NCI-H2227 (cell line): ENCODE measurements around the gene PRICKLE2.
A peak's percentile ranks its signal among the peaks of the same experiment; 100 is the strongest.

Experiments
- DNase-seq: peaks from one replicate; lab custom pipeline; 2025; ENCODE audit not compliant: unreplicated experiment; lab: John Stamatoyannopoulos, UW

Gene PRICKLE2

DNA sequence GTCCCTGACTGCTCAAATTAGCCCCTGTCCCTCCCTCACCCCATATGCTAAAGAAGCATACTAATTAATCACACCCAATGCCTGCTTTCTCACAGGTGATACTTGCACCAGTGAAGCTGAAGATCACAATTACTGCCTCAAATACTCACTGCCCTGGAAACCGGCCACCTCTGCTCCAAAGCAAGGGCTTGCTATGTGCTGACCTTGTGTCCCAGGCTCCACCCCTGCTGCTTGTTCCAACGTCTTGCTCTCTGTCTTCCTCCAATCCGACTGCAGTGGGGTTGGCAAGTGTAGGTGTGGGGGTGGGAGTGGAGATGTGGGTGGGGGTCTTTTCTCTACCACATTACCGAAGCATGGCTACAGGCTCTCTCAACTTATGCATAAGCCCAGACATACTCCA lies 146.3 kb downstream of the PRICKLE2 start:
- DNase-seq = no peak

- DNase-seq = no peak
These were observed 150.2 kb downstream of the PRICKLE2 start for GRCh38 chr3:64074895-64075679.

GRCh38 chr3:64074060-64074459 lies 151.2 kb downstream of the PRICKLE2 start:
- DNase-seq = no peak

DNA sequence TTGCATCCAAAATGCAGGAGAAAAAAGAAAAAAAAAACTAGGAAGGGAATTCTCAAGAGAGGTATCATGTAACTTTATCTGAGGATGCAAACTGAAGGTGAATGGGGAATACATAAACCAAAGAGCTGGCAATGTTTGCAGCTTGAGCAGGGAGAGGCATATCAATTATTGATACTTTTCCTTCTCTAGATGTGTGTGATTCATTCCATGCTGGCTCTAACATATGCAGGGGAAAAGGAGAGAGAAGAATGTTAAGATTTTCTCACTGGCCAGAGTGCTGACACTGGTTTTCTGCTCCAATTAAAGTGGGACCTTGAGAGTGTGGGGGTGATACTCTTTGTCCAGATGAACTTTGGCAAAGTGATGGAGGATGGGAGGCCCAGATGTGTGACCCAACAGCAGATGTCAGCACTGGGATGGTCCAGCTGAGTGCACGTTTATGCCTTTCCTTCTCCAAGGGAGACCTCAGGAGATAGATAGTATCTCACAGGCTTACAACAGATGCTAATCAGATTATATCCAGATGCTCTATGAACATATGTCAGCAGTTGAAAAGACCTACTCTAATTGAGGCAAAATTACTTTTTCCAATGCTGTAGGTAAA lies 152.0 kb downstream of the PRICKLE2 start:
- no peak for DNase-seq

DNA sequence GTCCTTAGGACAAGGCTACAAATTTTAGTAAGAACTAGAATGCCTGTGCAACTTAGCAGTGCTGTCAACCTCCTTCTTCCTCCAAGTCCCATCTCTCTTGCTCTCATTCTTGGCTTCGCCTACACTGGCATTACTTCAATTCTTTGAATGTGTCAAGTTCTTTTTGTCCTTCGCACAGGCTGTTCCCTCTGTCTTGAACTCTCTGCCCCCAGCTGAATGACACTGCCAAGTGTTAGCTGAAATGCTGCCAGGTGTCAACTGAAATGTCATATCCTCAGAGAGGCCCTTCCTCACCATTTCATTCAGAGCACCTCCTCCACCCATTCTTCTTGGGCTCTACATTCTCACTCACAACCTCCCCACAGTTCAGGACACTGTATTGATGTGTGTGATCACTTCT lies 153.1 kb downstream of the PRICKLE2 start:
- DNase-seq = no peak

- DNase-seq = no peak
These were observed 154.6 kb downstream of the PRICKLE2 start for GRCh38 chr3:64070704-64071103.

DNA sequence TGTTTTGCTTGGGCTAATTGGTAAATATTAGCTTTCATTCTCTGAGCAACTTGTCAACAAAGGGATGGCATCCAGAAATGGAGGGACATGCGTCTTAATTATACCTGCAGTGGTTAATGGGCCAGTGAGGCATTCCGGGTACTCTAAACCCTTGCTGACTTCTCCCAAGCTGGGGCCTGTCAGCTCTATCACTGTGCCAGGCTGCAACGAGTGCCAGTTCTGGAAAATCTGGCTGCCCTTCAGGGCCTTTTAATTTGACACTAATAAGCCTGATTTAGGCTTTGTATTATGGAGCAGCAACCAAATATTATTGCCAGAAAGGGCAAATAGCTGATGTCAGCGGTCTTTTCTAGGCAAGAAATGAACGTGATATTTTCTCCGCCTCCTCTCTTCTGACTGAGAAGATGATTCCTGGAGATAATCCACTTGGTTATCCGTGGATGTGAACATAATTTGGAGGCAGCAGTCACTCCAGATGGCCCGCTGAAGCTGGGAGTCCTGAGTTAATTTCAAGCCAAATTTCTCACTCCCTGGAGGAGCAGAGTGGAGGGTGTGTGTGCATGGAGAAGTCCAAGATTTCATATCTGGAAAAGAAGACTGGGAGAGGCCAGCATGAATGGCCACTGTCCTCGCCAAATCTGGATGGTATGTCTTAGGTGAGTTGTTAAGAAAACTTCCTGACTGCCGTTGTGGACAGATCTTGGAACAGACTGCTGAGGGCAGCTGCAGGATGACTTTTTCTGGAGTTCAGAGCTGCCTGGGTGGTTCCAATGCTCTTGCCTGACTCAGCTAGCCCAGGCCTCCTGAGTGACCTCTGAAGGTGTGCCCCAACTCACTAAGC lies 157.5 kb downstream of the PRICKLE2 start:
- no peak for DNase-seq

DNA sequence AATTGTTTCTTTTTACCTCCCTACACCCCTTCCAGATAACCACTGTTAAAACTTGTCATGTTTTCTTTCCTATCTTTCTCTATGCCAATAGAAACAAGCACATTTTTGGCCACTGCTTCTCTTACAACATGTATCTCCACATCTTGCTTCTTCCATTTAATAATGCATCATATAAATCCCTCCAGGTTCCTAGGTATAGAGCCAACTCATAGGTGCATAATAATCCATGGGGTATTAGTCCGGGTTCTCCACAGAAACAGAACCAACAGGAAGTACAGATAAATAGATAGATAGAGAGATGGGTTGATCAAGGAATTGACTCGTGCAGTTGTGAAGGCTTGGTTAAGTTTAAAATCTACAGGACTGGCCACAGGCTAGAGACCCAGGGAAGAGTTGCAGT lies 160.5 kb downstream of the PRICKLE2 start:
- DNase-seq = no peak

DNA sequence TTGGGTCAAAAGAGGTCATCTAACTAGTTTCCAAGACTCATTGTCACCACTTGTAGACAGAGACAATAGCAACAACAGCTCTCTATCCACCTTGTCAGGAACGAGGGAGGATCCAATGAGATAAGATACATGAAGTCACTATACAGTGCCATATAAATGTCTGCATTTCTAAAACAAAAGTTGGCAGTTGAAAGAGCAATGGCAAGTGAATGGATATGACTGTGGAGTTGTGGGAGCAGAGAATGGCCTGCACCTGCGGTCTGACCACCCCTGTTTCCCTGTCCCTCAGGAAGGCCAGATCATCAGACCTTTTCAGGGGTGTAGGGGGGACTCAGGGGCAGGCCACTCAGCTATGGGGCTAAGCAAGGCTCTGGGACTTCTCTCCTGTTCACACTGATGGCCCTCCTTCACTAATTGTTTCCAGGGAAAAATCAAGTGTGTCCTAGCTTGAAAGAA lies 161.3 kb downstream of the PRICKLE2 start:
- no peak for DNase-seq

GRCh38 chr3:64063207-64063982 lies 161.9 kb downstream of the PRICKLE2 start:
- no peak for DNase-seq

GRCh38 chr3:64061628-64062027 lies 163.6 kb downstream of the PRICKLE2 start:
- no peak for DNase-seq

GRCh38 chr3:64059484-64060175 lies 165.6 kb downstream of the PRICKLE2 start:
- no peak for DNase-seq

DNA sequence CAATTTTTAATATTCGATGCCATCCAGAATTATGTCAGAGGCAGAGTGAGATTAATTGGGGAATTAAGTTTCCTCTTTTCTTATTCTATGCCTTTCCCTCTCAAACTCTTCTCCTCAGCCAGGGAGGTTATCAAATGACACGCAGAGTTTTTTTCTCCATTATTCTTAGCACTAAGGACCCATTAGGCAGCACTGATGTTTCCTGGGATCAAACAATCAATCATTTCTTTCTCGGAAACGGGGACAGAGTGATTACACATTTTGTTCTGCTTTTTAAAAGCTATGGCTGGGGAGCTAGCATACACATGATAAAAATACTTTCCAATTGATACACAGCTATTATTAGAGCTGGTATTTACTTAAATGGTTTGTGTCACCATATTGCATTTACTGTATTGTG lies 166.7 kb downstream of the PRICKLE2 start:
- DNase-seq = peak; percentile 63

DNA sequence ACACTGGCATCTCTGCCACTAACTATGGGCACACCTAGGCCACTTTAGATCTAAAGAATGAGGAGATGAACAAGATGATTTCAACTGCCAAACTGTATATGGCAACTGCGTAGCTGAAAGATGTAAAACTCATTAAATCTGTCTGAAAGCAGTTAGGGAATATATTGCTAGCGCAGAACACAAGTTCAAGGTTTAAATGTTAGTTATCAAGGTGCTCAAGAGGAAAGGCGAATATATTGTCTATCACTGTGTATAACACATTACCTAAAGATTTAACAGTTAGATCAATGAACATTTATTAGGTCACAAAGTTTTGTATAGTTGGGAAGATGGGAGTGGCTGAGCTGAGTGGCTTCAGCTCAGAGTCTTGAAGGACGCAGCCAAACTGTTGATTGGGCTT lies 168.0 kb downstream of the PRICKLE2 start:
- no peak for DNase-seq

DNA sequence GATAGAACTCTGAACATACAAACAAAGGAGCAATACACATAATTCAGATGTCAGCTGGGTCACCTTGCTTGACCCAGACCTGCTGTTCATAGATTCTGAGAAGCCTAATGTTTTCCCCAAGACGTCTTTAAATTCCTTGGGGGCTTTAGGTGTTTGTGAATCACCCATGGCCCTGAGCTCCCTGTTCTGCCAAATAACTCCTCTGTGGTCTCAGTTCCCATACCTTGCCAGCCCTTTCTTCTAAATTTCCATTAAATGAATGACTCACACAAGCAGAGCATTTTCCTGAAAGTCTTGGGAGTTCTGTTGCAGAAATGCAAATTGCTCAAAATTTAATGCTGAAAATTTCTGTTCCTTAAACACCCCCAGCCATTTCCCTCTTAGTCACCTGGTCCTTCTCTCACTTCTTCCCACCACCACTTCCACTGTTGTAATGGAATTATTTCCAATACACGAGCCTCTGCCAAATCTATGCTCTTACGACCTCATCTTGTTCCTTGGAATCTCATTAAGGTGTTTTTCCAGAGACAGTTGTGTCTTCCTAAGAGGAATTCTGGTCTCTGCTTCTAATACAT lies 168.6 kb downstream of the PRICKLE2 start:
- DNase-seq = no peak

- no peak for DNase-seq
These were observed 170.2 kb downstream of the PRICKLE2 start for GRCh38 chr3:64055076-64055475.

DNA sequence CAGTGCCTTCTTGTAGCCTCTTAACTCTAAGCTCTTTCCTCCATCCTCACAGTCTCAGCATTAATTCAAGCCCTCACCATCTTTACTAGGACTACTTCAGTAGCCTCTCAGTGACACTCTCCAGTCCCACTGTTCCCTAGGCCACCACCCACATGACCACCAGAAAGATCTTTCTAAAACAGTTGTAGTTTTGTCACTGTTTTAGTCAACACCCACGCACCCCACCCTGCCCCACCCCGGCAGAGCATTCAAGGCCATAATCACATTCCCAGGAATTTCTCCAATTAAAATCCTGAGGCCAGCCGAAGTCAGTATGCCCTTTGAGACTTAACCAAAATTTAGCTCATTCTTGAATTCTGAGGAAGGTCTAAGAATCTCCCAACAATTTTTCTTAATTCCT lies 170.8 kb downstream of the PRICKLE2 start:
- no peak for DNase-seq

DNA sequence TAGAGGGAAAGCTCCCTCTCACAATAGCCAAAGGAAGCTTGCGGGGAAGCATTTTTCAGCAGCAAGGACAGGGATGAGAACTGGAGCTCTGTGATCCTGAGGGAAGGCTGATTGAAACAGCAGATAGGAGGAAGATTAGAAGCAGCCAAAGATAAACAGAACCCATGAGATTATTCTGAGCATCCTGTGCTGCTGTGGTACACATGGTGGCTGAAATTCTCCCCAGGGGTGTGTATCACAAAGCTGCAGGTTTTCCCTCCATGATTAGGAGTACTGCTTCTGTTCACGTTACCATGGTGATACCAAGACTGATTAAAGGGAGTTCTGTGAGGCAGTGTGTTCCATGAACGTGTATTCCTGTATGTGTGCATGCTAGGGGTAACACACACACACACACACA lies 171.7 kb downstream of the PRICKLE2 start:
- peak; percentile 50 for DNase-seq

DNA sequence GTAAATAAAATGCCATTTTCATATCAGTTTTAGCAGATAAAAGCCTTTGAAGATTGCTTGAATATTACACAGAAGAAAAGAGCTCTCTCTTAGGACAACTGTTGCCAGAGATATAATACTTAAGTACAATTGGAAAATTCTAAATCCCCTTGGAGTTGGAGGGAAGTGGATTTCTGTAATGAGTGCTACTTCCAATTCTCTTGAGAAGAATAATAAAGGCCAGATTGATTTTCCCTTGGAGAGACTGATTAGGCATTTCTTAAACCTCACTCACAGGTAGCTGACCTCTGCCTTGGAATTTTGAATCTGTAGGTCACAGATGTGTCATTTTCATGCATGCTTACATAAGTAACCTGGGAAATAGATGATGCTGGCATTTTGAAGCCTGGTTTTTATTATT lies 172.1 kb downstream of the PRICKLE2 start:
- DNase-seq = no peak

- DNase-seq = no peak
These were observed 175.4 kb downstream of the PRICKLE2 start for GRCh38 chr3:64049832-64050231.
